ENCODE measurements around the gene FNBP1. TPM values are rescaled to one million over a fixed set of nuclear protein-coding genes. Genes with fewer than 3 reads are reported as not detected.
"Not testable (repeated sequence)": the region's sequence is repeated elsewhere in the genome, so short reads cannot be mapped to it uniquely, and the experiment has no call there.

FNBP1 gene
- total and polyA plus RNA-seq, 5 experiments from 2014 or later, result 130 to 164 (median 143) TPM

DNA sequence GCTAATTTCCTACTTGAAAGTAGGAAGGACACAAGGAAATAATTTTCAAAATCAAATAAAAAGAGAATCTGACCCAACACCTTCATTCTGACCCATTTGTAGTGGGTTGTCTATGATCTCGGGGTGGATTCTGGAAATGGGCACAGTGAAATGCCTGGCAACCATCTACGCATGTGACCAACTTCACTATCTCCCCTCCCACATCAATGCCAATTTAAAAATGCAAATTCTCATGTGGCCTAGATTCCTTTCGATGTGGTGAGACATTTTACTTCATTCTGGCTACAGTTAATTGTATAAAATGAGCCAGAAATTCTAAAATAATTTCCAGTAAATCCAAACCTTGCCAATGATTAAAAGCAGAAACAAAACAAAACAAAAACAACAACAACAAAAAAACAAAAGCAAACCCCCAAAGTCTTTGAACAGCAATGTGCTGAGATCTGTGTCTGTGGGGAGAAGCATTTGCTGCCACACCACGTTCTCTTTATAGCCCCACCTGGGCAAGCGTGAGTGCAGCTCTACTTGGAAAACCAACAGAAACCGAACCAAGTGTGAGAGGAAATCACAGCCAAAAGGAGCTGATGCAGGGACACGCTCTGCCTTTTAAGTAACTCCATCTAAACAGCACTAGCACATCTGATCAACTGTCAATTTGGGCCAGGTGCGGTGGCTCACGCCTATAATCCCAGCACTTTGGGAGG is 148.7 kb downstream of the FNBP1 start:
- no peaks in the 10 kb centered on the region for H3K9me3 Mint-ChIP-seq
- POLR2A ChIA-PET, result interaction anchor here (0.7 to 12.6 kb wide), 9 partner anchors 10 to 146 kb away, joined by 3 to 225 read pairs (median 5); partner anchors contain the start of gene FNBP1
- H3K27ac Mint-ChIP-seq, result peak overlapping the region; percentile 93 to 100 (median 96)
- H3K4me3 Mint-ChIP-seq, result peak overlapping the region; percentile 44 to 82 (median 70)
- peak in 7 of 10 donors; percentile 39 to 78 (median 56) for DNase-seq
- peaks cover 42 to 86% (median 82%) of the 10 kb centered on the region in 4 donors for H3K4me1 Mint-ChIP-seq
- ATAC-seq, result peak; percentile 34 to 64
- H3K27me3 Mint-ChIP-seq, result peaks cover 0 to 1% (median 0%) of the 10 kb centered on the region in 5 donors
- peaks cover 11 to 70% (median 25%) of the 10 kb centered on the region in 3 donors for H3K36me3 Mint-ChIP-seq

- peak overlapping the region; percentile 92 to 100 (median 99) for H3K27ac Mint-ChIP-seq
- H3K27me3 Mint-ChIP-seq, result peaks cover 0 to 5% (median 0%) of the 10 kb centered on the region in 5 donors
- peaks cover 11 to 43% (median 13%) of the 10 kb centered on the region in 3 donors for H3K36me3 Mint-ChIP-seq
- ATAC-seq (no peak), DNase-seq (peak in 4 of 10 donors; percentile 24 to 49 (median 37))
- H3K9me3 Mint-ChIP-seq, result no peaks in the 10 kb centered on the region
- peaks cover 48 to 100% (median 90%) of the 10 kb centered on the region in 4 donors for H3K4me1 Mint-ChIP-seq
- POLR2A ChIA-PET, result interaction anchor here (0.6 to 12.6 kb wide), 9 partner anchors 14 to 149 kb away, joined by 3 to 253 read pairs (median 5); partner anchors contain the start of genes C9orf78, FNBP1, TOR1B and USP20
- peak overlapping the region; percentile 86 to 98 (median 93) for H3K4me3 Mint-ChIP-seq
These were observed 151.4 kb downstream of the FNBP1 start for GRCh38 chr9:129891569-129891968.

DNA sequence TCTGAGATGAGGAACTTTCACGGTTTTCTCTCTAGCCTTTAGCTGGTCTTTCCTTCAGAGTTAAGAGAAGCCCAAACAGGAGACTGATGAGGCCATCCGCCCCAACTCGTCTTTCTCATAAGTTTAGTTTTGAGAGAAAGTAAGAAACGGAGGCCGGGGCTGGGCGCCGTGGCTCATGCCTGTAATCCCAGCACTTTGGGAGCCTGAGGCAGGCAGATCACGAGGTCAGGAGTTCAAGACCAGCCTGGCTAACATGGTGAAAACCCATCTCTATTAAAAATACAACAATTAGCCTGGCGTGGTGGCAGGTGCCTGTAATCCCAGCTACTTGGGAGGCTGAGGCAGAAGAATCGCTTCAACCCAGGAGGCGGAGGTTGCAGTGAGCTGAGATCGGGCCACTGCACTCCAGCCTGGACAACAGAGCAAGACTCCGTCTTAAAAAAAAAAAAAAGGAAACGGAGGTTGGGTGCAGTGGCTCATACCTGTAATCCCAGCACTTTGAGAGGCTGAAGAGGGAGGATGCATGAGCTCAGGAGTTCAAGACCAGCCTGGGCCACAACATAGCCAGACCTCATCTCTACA is 152.2 kb downstream of the FNBP1 start:
- H3K36me3 Mint-ChIP-seq, result peaks cover 6 to 36% (median 8%) of the 10 kb centered on the region in 3 donors
- DNase-seq, ATAC-seq, H3K9me3 Mint-ChIP-seq, H3K27me3 Mint-ChIP-seq: not testable (repeated sequence)
- peaks cover 46 to 99% (median 87%) of the 10 kb centered on the region in 4 donors for H3K4me1 Mint-ChIP-seq
- peak overlapping the region; percentile 86 to 98 (median 93) for H3K4me3 Mint-ChIP-seq
- H3K27ac Mint-ChIP-seq, result peak overlapping the region; percentile 92 to 100 (median 99)
- POLR2A ChIA-PET, result interaction anchor here (0.6 to 12.6 kb wide), 11 partner anchors 14 to 150 kb away, joined by 3 to 253 read pairs (median 5); partner anchors contain the start of genes C9orf78, FNBP1, TOR1B and USP20

DNA sequence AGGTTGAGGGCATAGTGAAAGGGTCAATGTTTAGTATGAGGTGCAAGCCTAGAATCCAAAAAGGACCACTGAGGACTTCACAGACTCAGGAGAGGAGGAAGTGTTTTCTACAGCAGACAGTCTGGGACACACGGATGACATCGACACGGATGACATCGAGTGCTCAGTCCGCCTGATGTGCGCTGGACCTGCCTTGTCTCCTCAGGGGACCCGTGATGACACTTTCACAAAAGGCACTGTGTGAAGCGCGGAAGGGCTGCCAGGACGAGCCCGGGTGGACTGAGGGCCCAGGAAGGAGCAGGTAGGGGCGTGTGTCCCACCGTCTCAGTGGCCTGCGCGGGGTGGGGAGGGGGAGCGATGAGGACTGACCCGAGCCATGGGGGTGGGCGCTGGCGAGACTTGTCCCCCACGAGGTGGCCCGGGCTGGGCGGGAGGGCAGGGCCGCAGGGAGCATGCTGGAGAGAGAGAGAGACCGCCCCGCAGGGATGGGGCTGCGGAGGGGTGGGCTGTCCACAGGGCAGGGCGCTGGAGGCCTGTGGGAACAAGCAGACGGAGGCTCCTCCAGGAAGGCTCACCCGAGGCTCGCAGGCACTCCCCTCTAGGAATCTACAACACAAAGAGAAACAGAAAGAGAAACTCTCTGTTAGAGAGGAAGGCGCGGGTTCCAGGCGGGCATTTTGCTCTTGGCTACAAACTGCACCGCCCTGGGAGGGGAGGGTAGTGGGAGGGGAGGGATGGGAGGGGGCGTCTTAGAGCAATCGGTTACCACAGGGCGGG is 152.9 kb downstream of the FNBP1 start:
- DNase-seq (peak in 9 of 10 donors; percentile 41 to 80 (median 57)), ATAC-seq (no peak)
- peak overlapping the region; percentile 86 to 98 (median 93) for H3K4me3 Mint-ChIP-seq
- H3K36me3 Mint-ChIP-seq, result peaks cover 5 to 30% (median 8%) of the 10 kb centered on the region in 3 donors
- peaks cover 0 to 3% (median 0%) of the 10 kb centered on the region in 5 donors for H3K27me3 Mint-ChIP-seq
- POLR2A ChIA-PET, result interaction anchor here (0.6 to 12.6 kb wide), 16 partner anchors 12 to 214 kb away, joined by 3 to 253 read pairs (median 7); partner anchors contain the start of genes C9orf78, FNBP1, GPR107 and USP20
- peaks cover 49 to 97% (median 83%) of the 10 kb centered on the region in 4 donors for H3K4me1 Mint-ChIP-seq
- peak overlapping the region; percentile 97 to 100 (median 99) for H3K27ac Mint-ChIP-seq
- H3K9me3 Mint-ChIP-seq, result no peaks in the 10 kb centered on the region

DNA sequence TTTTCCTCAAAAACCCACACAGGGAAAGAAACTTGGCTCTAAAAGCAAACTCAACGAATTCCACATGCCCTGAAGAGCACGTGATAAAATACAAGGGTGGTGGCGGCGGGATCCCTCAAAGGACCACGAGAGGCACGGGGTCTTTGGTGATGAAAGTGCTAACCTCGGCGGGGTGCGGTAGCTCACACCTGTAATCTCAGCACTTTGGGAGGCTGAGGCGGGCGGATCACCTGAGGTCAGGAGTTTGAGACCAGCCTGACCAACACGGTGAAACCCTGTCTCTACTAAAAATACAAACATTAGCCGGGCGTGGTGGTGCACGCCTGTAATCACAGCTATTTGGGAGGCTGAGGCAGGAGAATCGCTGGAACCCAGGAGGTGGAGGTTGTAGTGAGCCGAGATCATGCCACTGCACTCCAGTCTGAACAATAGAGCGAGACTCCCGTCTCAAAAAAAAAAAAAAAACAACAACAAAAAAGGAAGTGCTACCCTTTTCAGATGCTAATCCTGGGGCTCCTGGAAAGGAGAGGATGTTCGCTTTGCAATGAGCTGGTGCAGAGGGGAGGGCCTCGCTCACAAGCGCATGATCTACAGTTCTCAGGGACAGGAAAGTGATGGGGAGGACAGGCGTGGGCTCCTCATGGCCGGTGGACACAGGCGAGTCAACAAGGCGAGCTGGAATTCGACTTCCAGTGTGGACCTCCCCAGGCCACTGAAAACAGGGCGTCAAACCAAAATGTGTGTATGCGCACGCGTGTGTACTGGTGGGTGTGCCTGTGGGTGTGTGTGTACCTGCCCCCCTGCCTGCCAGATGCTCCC is 153.7 kb downstream of the FNBP1 start:
- ATAC-seq (no peak), DNase-seq (peak in 8 of 10 donors; percentile 32 to 73 (median 46))
- Mint-ChIP-seq H3K4me3 (peak overlapping the region; percentile 86 to 98 (median 93)), H3K36me3 (peaks cover 5 to 24% (median 7%) of the 10 kb centered on the region in 3 donors), H3K27ac (peak overlapping the region; percentile 97 to 100 (median 99)), H3K9me3 (no peaks in the 10 kb centered on the region), H3K4me1 (peaks cover 52 to 97% (median 82%) of the 10 kb centered on the region in 4 donors), H3K27me3 (peaks cover 0 to 3% (median 0%) of the 10 kb centered on the region in 5 donors)
- POLR2A ChIA-PET, result interaction anchor here (0.6 to 12.6 kb wide), 29 partner anchors 8 to 712 kb away, joined by 3 to 253 read pairs (median 6); partner anchors contain the start of genes C9orf78, FNBP1, GPR107 and IER5L

DNA sequence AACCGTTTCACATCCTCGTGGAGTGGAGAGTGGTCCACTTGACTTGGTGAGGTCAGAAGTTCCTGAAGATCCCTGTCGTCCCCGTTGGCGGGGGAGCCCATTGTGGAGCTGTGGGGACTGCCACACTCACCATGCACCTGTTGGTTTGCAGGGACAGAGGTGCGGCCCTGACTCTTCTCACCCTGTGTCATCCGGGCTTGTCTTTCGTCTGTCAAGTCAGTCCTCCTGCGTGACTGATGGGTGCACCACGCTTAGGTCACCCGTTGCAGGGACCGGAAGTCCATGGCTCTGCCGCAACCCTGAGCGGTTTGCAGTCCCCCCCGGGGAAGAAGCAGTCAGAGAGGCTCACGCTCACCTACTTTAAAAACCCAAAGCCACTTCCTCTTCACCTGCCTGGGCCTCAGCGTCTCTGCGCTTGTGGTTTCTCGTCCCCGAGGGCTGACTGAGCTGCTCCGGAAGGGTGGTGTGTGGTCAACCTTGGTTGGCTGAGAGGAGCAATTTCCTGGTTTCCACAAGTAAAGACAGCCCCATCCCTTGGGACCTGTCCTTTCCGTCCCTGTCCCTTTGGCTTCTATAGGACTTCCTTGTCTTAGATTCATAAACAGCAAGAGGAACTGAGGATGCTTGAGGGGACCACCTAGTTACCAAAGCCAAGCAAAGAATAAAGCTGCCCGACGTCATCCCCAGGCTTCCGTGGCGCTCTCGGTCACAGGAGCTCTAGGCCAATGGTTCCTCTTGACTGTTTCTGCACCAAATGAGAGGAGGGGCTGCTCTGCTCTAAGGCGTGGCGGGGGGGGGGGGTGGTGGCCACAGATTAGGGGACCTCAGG is 154.5 kb downstream of the FNBP1 start:
- peak overlapping the region; percentile 86 to 98 (median 93) for H3K4me3 Mint-ChIP-seq

GRCh38 chr9:129887334-129888292 is 155.4 kb downstream of the FNBP1 start:
- DNase-seq (peak in 9 of 10 donors; percentile 51 to 93 (median 84)), ATAC-seq (peak; percentile 12 to 41)
- H3K27ac Mint-ChIP-seq, result peak overlapping the region; percentile 97 to 100 (median 99)
- H3K27me3 Mint-ChIP-seq, result peaks cover 0 to 3% (median 0%) of the 10 kb centered on the region in 5 donors
- peaks cover 0 to 15% (median 2%) of the 10 kb centered on the region in 3 donors for H3K36me3 Mint-ChIP-seq
- peaks cover 53 to 90% (median 83%) of the 10 kb centered on the region in 4 donors for H3K4me1 Mint-ChIP-seq
- H3K9me3 Mint-ChIP-seq, result no peaks in the 10 kb centered on the region
- POLR2A ChIA-PET, result interaction anchor here (0.6 to 12.6 kb wide), 24 partner anchors 8 to 211 kb away, joined by 3 to 253 read pairs (median 5); partner anchors contain the start of genes C9orf78, FNBP1, GPR107 and USP20
- peak overlapping the region; percentile 86 to 98 (median 93) for H3K4me3 Mint-ChIP-seq

More for the DNA sequence above, 154.5 kb downstream of the FNBP1 start:
- peaks cover 53 to 97% (median 85%) of the 10 kb centered on the region in 4 donors for H3K4me1 Mint-ChIP-seq
- POLR2A ChIA-PET, result interaction anchor here (0.5 to 12.6 kb wide), 27 partner anchors 9 to 1509 kb away, joined by 3 to 253 read pairs (median 5); partner anchors contain the start of genes C9orf78, FNBP1, GPR107 and IER5L
- DNase-seq, result peak; percentile 58 to 98 (median 94)
- H3K36me3 Mint-ChIP-seq, result peaks cover 0 to 18% (median 2%) of the 10 kb centered on the region in 3 donors
- H3K27me3 Mint-ChIP-seq, result peaks cover 0 to 3% (median 0%) of the 10 kb centered on the region in 5 donors
- peak; percentile 47 to 55 for ATAC-seq
- H3K27ac Mint-ChIP-seq, result peak overlapping the region; percentile 97 to 100 (median 99)
- H3K9me3 Mint-ChIP-seq, result no peaks in the 10 kb centered on the region

GRCh38 chr9:129886226-129887174 is 156.5 kb downstream of the FNBP1 start:
- ATAC-seq, result peak; percentile 4 to 36
- POLR2A ChIA-PET, result interaction anchor here (0.6 to 12.6 kb wide), 26 partner anchors 9 to 260 kb away, joined by 3 to 253 read pairs (median 5); partner anchors contain the start of genes C9orf78, FNBP1, GPR107 and TOR1A
- H3K9me3 Mint-ChIP-seq, result no peaks in the 10 kb centered on the region
- DNase-seq, result peak in 9 of 10 donors; percentile 56 to 90 (median 83)
- peaks cover 0 to 19% (median 2%) of the 10 kb centered on the region in 3 donors for H3K36me3 Mint-ChIP-seq
- H3K27ac Mint-ChIP-seq, result peak overlapping the region; percentile 97 to 100 (median 99)
- H3K27me3 Mint-ChIP-seq, result peaks cover 0 to 3% (median 0%) of the 10 kb centered on the region in 5 donors
- H3K4me1 Mint-ChIP-seq, result peaks cover 46 to 79% (median 75%) of the 10 kb centered on the region in 4 donors
- H3K4me3 Mint-ChIP-seq, result peak overlapping the region; percentile 86 to 98 (median 93)

All from naive thymus-derived CD8-positive, alpha-beta T cell (primary cell).